HEK293T (cell line): ENCODE measurements around the gene ABCA6.

Source experiments
- BHLHE40 ChIP-seq: fragments of 450-650 bp; IDR thresholded peaks from 2 replicates; pipeline ENCODE4 v1.6.1; 2016; ENCODE audit warnings: mild to moderate bottlenecking, moderate library complexity, borderline replicate concordance
- FOXA1 ChIP-seq: fragments of 450-650 bp; IDR thresholded peaks from 2 replicates; pipeline ENCODE4 v1.6.1; 2016; ENCODE audit warnings: mild to moderate bottlenecking
- FOXK2 ChIP-seq: fragments of 450-650 bp; IDR thresholded peaks from 2 replicates; pipeline ENCODE4 v1.6.1; 2016; ENCODE audit warnings: mild to moderate bottlenecking
- FOXM1 ChIP-seq: fragments of 450-650 bp; IDR thresholded peaks from 2 replicates; pipeline ENCODE4 v1.6.1; 2017; ENCODE audit warnings: mild to moderate bottlenecking, borderline replicate concordance
- NFRKB ChIP-seq: fragments of 450-650 bp; IDR thresholded peaks from 2 replicates; pipeline ENCODE4 v1.6.1; 2016; ENCODE audit warnings: mild to moderate bottlenecking, moderate library complexity
- SP1 ChIP-seq: fragments of 450-650 bp; IDR thresholded peaks from 2 replicates; pipeline ENCODE4 v1.6.1; 2017
- SUZ12 ChIP-seq: fragments of 450-650 bp; IDR thresholded peaks from 2 replicates; pipeline ENCODE4 v1.6.1; 2016; ENCODE audit warnings: mild to moderate bottlenecking

GRCh38 chr17:69150333-69150732 lies 8.6 kb upstream of the ABCA6 start:
- TF ChIP-seq FOXK2: no peak
- TF ChIP-seq SP1: no peak
- no peak for TF ChIP-seq FOXM1
- TF ChIP-seq BHLHE40: no peak
- no peak for TF ChIP-seq NFRKB
- TF ChIP-seq FOXA1: no peak
- no peak for TF ChIP-seq SUZ12
